Smooth muscle cell (in vitro differentiated cells): Measurements from ENCODE around the gene SEZ6L. TPM values are rescaled to one million over a fixed set of nuclear protein-coding genes. Genes with fewer than 3 reads are reported as not detected.
A peak's percentile ranks its signal among the peaks of the same experiment; 100 is the strongest.

Experiments
- DNase-seq: peaks from one replicate; lab custom pipeline; 2025; ENCODE audit not compliant: unreplicated experiment; lab: John Stamatoyannopoulos, UW
- H2AFZ ChIP-seq: fragments of 200-600 bp; sonication (generic); 2 replicates; pipeline ENCODE4 v1.6.0; 2016; ENCODE audit warnings: antibody characterized with exemption, low read depth, mild to moderate bottlenecking
- H3F3A ChIP-seq: fragments of 200-600 bp; sonication (generic); 2 replicates; pipeline ENCODE4 v1.6.0; 2017; ENCODE audit warnings: antibody characterized with exemption, low read depth
- H3K27ac ChIP-seq: fragments of 200-600 bp; sonication (generic); 2 replicates; pipeline ENCODE4 v1.5.1; 2016; ENCODE audit warnings: low read depth, mild to moderate bottlenecking
- H3K27me3 ChIP-seq: fragments of 200-600 bp; sonication (generic); 2 replicates; pipeline ENCODE4 v1.6.1; 2016; ENCODE audit warnings: low read depth, mild to moderate bottlenecking
- H3K36me3 ChIP-seq: fragments of 200-600 bp; sonication (generic); 2 replicates; pipeline ENCODE4 v1.5.1; 2016; ENCODE audit warnings: low read depth
- H3K4me1 ChIP-seq: fragments of 200-600 bp; sonication (generic); 2 replicates; pipeline ENCODE4 v1.5.1; 2016; ENCODE audit warnings: low read depth
- H3K4me2 ChIP-seq: fragments of 200-600 bp; sonication (generic); 2 replicates; pipeline ENCODE4 v1.6.0; 2016; ENCODE audit warnings: mild to moderate bottlenecking
- H3K4me3 ChIP-seq: fragments of 200-600 bp; sonication (generic); 2 replicates; pipeline ENCODE4 v1.5.1; 2016; ENCODE audit warnings: mild to moderate bottlenecking
- H3K79me2 ChIP-seq: fragments of 200-600 bp; sonication (generic); 2 replicates; pipeline ENCODE4 v1.6.0; 2016; ENCODE audit warnings: low read depth, mild to moderate bottlenecking
- H3K9ac ChIP-seq: fragments of 200-600 bp; sonication (generic); 2 replicates; pipeline ENCODE4 v1.6.0; 2016; ENCODE audit warnings: low read depth
- H3K9me3 ChIP-seq: fragments of 200-600 bp; sonication (generic); replicated peaks from 2 replicates; pipeline ENCODE4 v1.5.1; 2016; ENCODE audit warnings: low read depth
- H4K20me1 ChIP-seq: fragments of 200-600 bp; sonication (generic); 2 replicates; pipeline ENCODE4 v1.6.0; 2016; ENCODE audit warnings: low read depth
- CTCF ChIP-seq: fragments of 200-600 bp; sonication (generic); IDR thresholded peaks from 2 replicates; pipeline ENCODE4 v1.5.1; 2017; ENCODE audit warnings: borderline replicate concordance, mild to moderate bottlenecking, antibody characterized with exemption; ENCODE audit not compliant: insufficient read depth, poor library complexity, severe bottlenecking
- WGBS: methylation state at CpG from one replicate; pipeline ENCODE4 v1.1.7; 2016; ENCODE audit warnings: low lambda C conversion rate; 5-methylcytosine and 5-hydroxymethylcytosine counted together
- polyA plus RNA-seq: library from polyadenylated mRNA; unstranded; fragments of >200 nt; fragmentation: Nextera tagmentation; extraction: Ambion mirVana; gene quantifications from 2 replicates; pipeline ENCODE4 v1.2.1, GENCODE V29; 2016
- total RNA-seq: library from RNA; depleted of rRNA; stranded (reverse); fragments of >200 nt; gene quantifications from 2 replicates; pipeline ENCODE4 v1.2.3, GENCODE V29; 2014

The SEZ6L gene
- total and polyA plus RNA-seq, 2 experiments from 2014 or later = 2.1 TPM

DNA sequence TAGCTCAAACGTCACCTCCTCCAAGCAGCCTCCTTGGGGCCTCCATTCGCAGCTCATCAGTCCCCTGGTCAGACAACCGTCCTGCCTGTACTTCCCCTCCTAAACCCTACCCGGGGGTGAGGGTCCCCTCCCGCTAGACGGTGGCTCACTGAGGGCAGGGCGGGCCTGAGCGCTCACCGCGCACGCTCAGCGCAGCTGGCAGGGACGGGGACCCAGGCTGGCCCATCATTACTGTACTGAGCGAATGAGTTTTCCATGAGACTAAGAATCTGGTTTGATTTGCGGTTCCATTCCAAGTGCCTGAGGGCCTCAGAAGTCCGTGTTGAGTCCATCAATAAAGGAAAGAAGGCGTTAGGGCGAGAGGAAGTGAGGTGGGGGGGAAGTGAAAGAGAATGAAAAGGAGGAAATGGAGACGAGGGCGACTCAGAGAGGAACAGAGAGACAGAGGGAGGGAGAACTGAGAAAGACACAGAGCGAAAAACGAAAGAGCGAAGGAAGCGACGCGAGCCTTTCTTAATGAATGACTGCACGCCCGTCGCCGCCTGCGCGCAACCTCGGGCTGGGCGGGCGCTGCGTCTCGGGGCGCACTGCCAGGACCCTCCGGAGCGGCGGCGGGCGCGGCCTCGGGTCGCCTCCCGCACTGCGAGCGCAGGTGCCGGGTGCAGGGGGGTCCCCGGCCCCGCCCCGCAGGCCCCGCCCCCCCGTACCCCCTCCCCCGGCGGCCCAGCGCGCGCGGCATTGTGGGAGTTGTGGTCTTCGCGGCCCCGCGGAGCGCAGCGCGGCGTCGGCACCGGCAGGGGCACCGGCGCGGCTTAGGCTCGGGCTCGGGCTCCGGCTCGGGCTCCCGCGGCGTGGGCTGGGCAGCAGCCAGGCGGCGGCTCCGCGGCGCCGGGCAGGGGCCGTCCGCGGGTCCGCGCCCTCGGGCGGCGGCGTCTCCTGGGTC, 259.5 kb downstream of the SEZ6L start, which contains the start of gene ASPHD2:
Gene ASPHD2 (plus strand): TSS at position 746 of the 943 bp plus-strand sequence. CDS start 4,356 bp downstream, outside the sequence.
- peak within 1 kb of the TSS; percentile 86 for H3K4me2 ChIP-seq

DNA sequence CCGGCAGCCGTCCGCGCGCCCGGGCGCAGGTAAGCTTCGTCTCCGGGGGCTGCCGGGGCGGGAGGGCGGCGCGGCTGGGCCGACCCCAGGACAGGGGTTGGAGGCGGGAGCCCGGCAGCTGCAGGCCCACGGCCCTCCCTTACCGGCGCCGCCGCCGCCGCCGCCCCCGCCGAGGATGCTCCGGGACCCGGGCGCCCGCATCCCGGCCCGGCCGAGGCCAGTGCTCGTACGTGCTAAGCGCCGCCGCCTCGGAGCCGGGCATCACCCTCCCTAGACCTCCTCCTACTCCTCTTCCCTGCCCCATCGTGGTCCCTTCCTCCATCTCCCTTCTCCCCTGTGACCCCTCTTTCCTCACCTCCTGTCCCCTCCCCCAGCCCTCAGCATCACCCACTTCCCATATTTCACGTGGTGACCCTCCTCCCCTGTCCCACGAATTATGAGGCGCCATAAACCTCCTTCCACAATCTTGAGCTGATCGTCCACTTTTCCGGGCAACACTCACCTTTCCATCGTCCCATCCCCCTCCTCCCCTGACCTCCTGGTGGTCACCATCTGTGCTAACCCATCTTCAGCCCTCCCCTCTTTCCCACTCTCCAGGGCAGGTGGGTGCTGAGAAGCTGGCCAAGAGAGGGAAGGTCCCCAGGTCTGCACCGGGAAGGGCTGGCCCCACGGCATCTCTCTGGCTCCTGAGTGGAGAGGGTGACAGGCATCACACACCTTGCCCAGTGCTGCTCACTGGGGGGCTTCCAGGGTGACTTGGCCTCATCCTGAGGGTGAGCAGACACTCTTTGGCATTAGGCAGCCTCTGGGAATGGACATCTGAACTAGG, 260.4 kb downstream of the SEZ6L start:
- Histone ChIP-seq H2AFZ (no peak overlapping the region), H3K9ac (no peak overlapping the region), H3K27ac (no peak overlapping the region), H3K4me3 (peak overlapping the region; percentile 68), H4K20me1 (no peaks in the 10 kb centered on the region), H3K4me1 (peaks cover 18% of the 10 kb centered on the region), H3K4me2 (peak overlapping the region; percentile 85), H3F3A (peaks cover 10% of the 10 kb centered on the region), H3K9me3 (no peaks in the 10 kb centered on the region), H3K36me3 (no peaks in the 10 kb centered on the region), H3K27me3 (peaks cover 14% of the 10 kb centered on the region), H3K79me2 (no peaks in the 10 kb centered on the region)
- TF ChIP-seq CTCF = no peak
- 31% methylated on average over 8 of the region's 50 CpGs for WGBS
- DNase-seq = no peak

More for the DNA sequence above, 259.5 kb downstream of the SEZ6L start, which contains the start of gene ASPHD2:
- H3K27me3 ChIP-seq = peaks cover 14% of the 10 kb centered on the region
- no peaks in the 10 kb centered on the region for H3K79me2 ChIP-seq
- H3K9ac ChIP-seq = peak within 1 kb of the TSS; percentile 10
- WGBS = 5% methylated on average over 26 of the region's 96 CpGs
- H3K4me3 ChIP-seq = peak within 1 kb of the TSS; percentile 68
- no peak within 1 kb of the TSS for H3K27ac ChIP-seq
- no peaks in the 10 kb centered on the region for H4K20me1 ChIP-seq
- peaks cover 18% of the 10 kb centered on the region for H3K4me1 ChIP-seq
- no peak for TF ChIP-seq CTCF
- no peaks in the 10 kb centered on the region for H3K36me3 ChIP-seq
- H3F3A ChIP-seq = peaks cover 10% of the 10 kb centered on the region
- peak; percentile 13 for DNase-seq
- H2AFZ ChIP-seq = peak within 1 kb of the TSS; percentile 87
- no peaks in the 10 kb centered on the region for H3K9me3 ChIP-seq

GRCh38 chr22:26430600-26430999, 261.3 kb downstream of the SEZ6L start:
- H3K27ac ChIP-seq = no peak overlapping the region
- peaks cover 10% of the 10 kb centered on the region for H3F3A ChIP-seq
- no peaks in the 10 kb centered on the region for H3K36me3 ChIP-seq
- no peaks in the 10 kb centered on the region for H3K9me3 ChIP-seq
- no peak overlapping the region for H3K4me2 ChIP-seq
- no peaks in the 10 kb centered on the region for H4K20me1 ChIP-seq
- H3K79me2 ChIP-seq = no peaks in the 10 kb centered on the region
- H2AFZ ChIP-seq = no peak overlapping the region
- no peak for TF ChIP-seq CTCF
- H3K4me1 ChIP-seq = peaks cover 18% of the 10 kb centered on the region
- no peak overlapping the region for H3K4me3 ChIP-seq
- 65% methylated on average over 2 of the region's 2 CpGs for WGBS
- peaks cover 14% of the 10 kb centered on the region for H3K27me3 ChIP-seq
- no peak overlapping the region for H3K9ac ChIP-seq
- DNase-seq = no peak
